ENCODE data around the gene CCDC102A. TPM values are rescaled to one million over a fixed set of nuclear protein-coding genes. Genes with fewer than 3 reads are reported as not detected.
"Not testable (repeated sequence)": the region's sequence is repeated elsewhere in the genome, so short reads cannot be mapped to it uniquely, and the experiment has no call there.

Gene CCDC102A
- polyA plus RNA-seq, 1 experiment: 7.1 TPM

GRCh38 chr16:57502048-57502775 is 34.2 kb downstream of the CCDC102A start:
- no peaks in the 10 kb centered on the region; the same call in 1 of the 2 replicates for H3K9me3 ChIP-seq (ENCODE audit: control insufficient read depth, insufficient read depth, low read length)
- no peak for TF ChIP-seq CTCF (IDR thresholded peaks at IDR 0.05; ENCODE audit: low read depth, low read length)
- no peak for DNase-seq (ENCODE audit: low read depth, low spot score)
- H3K27ac ChIP-seq (ENCODE audit: low read depth, low read length): no peak overlapping the region
- H3K27me3 ChIP-seq (ENCODE audit: control insufficient read depth, insufficient read depth, low read length): peaks cover 57% of the 10 kb centered on the region
- POLR2A ChIA-PET: no interaction called here
- CTCF ChIA-PET: interaction anchor here (1.0 kb wide), 1 partner anchor 18 kb away, joined by 4 read pairs; no protein-coding TSS in a partner anchor
- H3K4me3 ChIP-seq (ENCODE audit: low read depth, low read length): no peak overlapping the region

- CTCF ChIA-PET: no interaction called here
- POLR2A ChIA-PET: no interaction called here
- H3K27ac ChIP-seq (ENCODE audit: low read depth, low read length): no peak overlapping the region
- no peak for TF ChIP-seq CTCF (IDR thresholded peaks at IDR 0.05; ENCODE audit: low read depth, low read length)
- H3K27me3 ChIP-seq (ENCODE audit: control insufficient read depth, insufficient read depth, low read length): peaks cover 57% of the 10 kb centered on the region
- DNase-seq (ENCODE audit: low read depth, low spot score): no peak
- H3K9me3 ChIP-seq (ENCODE audit: control insufficient read depth, insufficient read depth, low read length): no peaks in the 10 kb centered on the region; the same call in 1 of the 2 replicates
- no peak overlapping the region for H3K4me3 ChIP-seq (ENCODE audit: low read depth, low read length)
These were observed 34.9 kb downstream of the CCDC102A start for GRCh38 chr16:57501492-57501891.

- no peak for TF ChIP-seq CTCF (IDR thresholded peaks at IDR 0.05; ENCODE audit: low read depth, low read length)
- Histone ChIP-seq H3K9me3 (ENCODE audit: control insufficient read depth, insufficient read depth, low read length) (no peaks in the 10 kb centered on the region; the same call in 1 of the 2 replicates), H3K27me3 (ENCODE audit: control insufficient read depth, insufficient read depth, low read length) (peaks cover 57% of the 10 kb centered on the region), H3K27ac (ENCODE audit: low read depth, low read length) (no peak overlapping the region), H3K4me3 (ENCODE audit: low read depth, low read length) (no peak overlapping the region)
- DNase-seq (ENCODE audit: low read depth, low spot score): no peak
- ChIA-PET CTCF (interaction anchor here (1.3 kb wide), 1 partner anchor 39 kb away, joined by 3 read pairs; the partner anchor contains the start of gene POLR2C), POLR2A (no interaction called here)
These were observed 35.7 kb downstream of the CCDC102A start for GRCh38 chr16:57500578-57501111.

- DNase-seq (ENCODE audit: low read depth, low spot score); H3K9me3 ChIP-seq (ENCODE audit: control insufficient read depth, insufficient read depth, low read length); H3K27ac ChIP-seq (ENCODE audit: low read depth, low read length); H3K4me3 ChIP-seq (ENCODE audit: low read depth, low read length); POLR2A ChIA-PET: not testable (repeated sequence)
- H3K27me3 ChIP-seq (ENCODE audit: control insufficient read depth, insufficient read depth, low read length): peaks cover 56% of the 10 kb centered on the region
- CTCF ChIA-PET: interaction anchor here (1.3 kb wide), 1 partner anchor 38 kb away, joined by 3 read pairs; the partner anchor contains the start of gene POLR2C
These were observed 36.4 kb downstream of the CCDC102A start for GRCh38 chr16:57499941-57500340.

- no peak for DNase-seq (ENCODE audit: low read depth, low spot score)
- no peak for TF ChIP-seq CTCF (IDR thresholded peaks at IDR 0.05; ENCODE audit: low read depth, low read length)
- Histone ChIP-seq H3K9me3 (ENCODE audit: control insufficient read depth, insufficient read depth, low read length) (no peaks in the 10 kb centered on the region; the same call in 1 of the 2 replicates), H3K27ac (ENCODE audit: low read depth, low read length) (no peak overlapping the region), H3K27me3 (ENCODE audit: control insufficient read depth, insufficient read depth, low read length) (peaks cover 54% of the 10 kb centered on the region), H3K4me3 (ENCODE audit: low read depth, low read length) (no peak overlapping the region)
- POLR2A ChIA-PET: no interaction called here
- CTCF ChIA-PET: no interaction called here
These were observed 38.3 kb downstream of the CCDC102A start for GRCh38 chr16:57498031-57498430.
